Measurements from ENCODE around the gene PCSK6.

PCSK6 gene

DNA sequence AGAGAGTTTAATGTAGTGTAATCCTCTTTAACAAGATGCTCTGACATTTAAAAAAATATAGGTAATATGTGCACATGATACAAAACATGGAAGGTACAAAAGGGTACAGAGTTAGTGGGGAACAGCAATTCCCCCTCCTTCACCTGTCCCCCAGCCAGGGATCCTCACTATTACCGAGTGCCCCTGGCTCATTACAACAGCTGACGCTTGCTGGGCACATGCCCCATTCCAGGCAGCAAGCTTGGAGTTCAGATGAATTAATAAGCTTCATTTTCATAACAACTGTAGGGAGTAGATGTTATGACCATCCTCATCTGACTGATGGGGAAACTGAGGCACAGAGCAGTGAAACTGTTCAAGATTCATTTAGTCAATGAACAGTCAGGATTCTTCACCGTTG lies 41.2 kb downstream of the PCSK6 start:
- no peak overlapping the region for H3K4me3 ChIP-seq (replicated peaks; ENCODE audit: low read depth, low read length)
- DNase-seq (ENCODE audit: low read depth): no peak
- TF ChIP-seq, protein P1, sequence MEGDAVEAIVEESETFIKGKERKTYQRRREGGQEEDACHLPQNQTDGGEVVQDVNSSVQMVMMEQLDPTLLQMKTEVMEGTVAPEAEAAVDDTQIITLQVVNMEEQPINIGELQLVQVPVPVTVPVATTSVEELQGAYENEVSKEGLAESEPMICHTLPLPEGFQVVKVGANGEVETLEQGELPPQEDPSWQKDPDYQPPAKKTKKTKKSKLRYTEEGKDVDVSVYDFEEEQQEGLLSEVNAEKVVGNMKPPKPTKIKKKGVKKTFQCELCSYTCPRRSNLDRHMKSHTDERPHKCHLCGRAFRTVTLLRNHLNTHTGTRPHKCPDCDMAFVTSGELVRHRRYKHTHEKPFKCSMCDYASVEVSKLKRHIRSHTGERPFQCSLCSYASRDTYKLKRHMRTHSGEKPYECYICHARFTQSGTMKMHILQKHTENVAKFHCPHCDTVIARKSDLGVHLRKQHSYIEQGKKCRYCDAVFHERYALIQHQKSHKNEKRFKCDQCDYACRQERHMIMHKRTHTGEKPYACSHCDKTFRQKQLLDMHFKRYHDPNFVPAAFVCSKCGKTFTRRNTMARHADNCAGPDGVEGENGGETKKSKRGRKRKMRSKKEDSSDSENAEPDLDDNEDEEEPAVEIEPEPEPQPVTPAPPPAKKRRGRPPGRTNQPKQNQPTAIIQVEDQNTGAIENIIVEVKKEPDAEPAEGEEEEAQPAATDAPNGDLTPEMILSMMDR (IDR thresholded peaks at IDR 0.05; ENCODE audit: low read length, missing control alignments): no peak

DNA sequence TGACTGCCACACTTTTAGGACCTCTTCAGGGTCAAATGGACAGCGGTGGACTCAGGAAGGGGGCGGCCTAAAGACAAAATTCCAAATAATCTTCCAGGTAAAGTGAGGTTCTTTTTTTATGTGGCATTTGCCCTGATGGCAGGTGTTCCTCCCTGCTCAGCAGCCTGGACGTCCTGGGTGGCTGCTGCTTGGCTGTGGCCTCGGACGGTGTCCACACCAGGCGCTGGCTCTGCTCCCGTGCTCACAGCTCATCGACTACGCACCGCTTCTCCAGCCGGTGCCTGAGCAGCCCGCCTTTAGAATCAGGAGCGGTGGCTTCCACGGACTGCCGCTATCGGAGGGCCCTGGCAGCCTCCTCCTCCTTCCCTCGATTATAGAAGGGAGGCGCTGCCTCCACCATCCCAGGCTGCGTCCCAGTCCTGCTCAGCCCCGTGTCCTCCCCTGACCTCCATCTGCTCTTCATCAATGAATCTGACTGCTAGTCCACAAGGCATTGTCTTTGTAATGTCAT lies 41.9 kb downstream of the PCSK6 start:
- no peak for DNase-seq (ENCODE audit: low read depth)
- H3K4me3 ChIP-seq (replicated peaks; ENCODE audit: low read depth, low read length): no peak overlapping the region
- TF ChIP-seq, protein P1 (IDR thresholded peaks at IDR 0.05; ENCODE audit: low read length, missing control alignments): no peak

DNA sequence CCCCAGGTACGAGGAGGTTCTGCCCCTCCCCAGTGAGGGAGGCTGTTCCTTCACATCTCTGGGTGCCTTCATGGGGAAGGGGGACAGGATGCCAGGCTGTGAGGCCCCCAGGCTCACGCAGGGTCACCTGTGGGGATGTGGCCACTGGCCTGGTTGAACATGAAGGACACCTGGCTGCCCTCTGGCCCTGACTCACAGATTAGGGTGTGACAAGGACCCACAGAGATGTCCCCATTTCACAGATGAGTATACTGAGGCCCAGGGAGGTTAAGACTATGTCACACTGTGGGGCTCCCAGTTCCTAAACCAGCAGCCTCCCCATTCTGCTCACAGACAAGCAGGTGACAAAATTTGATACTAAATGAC lies 42.4 kb downstream of the PCSK6 start:
- H3K4me3 ChIP-seq (replicated peaks; ENCODE audit: low read depth, low read length): no peak overlapping the region
- TF ChIP-seq, protein P1 (IDR thresholded peaks at IDR 0.05; ENCODE audit: low read length, missing control alignments): no peak
- DNase-seq (ENCODE audit: low read depth): no peak

DNA sequence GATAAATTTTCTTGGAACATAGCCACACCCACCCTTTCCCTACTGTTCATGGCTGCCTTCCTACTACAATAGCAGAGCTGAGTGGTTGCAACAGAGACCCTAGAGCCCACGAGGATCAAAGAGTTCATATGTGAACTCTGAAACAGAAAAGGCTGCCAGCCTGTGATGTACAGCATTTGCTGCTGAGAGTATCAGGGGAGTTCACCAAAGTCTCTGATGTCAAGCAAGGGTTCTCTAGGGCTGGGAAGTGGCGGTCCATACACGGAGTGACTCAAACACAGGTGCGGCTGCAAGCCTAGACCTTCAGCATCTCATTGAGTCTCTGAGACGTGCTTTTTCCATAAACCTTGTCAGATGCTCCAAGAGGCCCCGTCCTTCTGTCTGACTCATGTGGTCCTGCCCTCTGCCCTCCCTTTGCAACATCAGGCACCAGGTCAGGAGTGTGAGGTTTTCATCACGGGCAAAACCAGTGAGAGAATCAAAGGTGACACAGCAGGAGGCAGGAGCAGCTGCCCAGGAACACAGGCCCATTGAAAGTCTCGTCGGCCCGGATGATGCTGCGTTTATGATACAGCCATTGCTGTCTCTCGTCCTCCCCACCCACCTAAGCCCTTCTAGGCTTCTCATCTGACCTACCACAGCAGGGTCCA lies 42.9 kb downstream of the PCSK6 start:
- no peak overlapping the region for H3K4me3 ChIP-seq (replicated peaks; ENCODE audit: low read depth, low read length)
- TF ChIP-seq, protein P1 (IDR thresholded peaks at IDR 0.05; ENCODE audit: low read length, missing control alignments): no peak
- no peak for DNase-seq (ENCODE audit: low read depth)

DNA sequence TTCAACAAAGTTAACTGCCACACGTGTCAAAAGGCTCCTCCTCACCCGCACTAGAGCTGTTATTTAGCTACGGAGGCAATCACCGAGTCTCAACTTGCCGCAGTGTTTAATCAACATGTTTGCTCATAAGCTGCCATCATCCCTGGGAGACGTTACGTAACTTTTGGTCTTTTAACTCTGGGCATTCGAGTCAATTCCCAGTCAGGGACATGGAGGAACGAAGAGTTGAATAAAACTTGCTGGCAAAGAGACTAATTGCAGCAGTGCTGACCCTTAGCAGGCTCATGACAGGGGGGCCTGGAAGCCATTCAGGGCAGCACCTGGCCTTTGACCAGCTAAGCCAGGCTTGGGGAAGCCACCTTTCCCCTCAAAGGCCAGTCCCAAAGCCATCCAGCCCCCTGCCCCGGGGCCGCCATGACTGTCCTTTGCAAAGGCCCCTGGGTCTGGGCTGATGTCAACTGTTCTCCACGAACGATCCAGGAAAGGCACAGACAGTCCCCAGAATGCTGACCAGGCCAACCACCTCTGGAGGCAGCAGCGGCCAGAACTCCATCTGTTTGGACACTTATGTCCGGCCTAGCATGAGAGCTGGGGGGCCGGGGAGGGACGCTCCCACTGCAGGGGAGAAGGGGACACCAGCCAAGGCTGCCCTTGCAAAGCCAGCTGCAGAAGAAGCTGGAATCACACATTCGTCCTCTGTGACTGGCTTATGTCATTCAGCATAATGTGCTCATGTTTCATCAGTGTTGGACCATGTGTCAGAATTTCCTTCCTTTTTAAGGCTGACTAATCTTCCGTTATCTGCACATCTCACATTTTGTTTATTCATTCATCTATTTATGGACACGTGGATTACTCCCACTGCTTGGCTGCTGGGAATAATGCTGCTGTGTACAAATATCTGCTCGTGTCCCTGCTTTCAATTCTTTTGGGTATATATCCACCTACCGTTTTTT lies 43.7 kb downstream of the PCSK6 start:
- TF ChIP-seq, protein P1 (IDR thresholded peaks at IDR 0.05; ENCODE audit: low read length, missing control alignments): no peak
- DNase-seq (ENCODE audit: low read depth): peak; percentile 82
- no peak overlapping the region for H3K4me3 ChIP-seq (replicated peaks; ENCODE audit: low read depth, low read length)

DNA sequence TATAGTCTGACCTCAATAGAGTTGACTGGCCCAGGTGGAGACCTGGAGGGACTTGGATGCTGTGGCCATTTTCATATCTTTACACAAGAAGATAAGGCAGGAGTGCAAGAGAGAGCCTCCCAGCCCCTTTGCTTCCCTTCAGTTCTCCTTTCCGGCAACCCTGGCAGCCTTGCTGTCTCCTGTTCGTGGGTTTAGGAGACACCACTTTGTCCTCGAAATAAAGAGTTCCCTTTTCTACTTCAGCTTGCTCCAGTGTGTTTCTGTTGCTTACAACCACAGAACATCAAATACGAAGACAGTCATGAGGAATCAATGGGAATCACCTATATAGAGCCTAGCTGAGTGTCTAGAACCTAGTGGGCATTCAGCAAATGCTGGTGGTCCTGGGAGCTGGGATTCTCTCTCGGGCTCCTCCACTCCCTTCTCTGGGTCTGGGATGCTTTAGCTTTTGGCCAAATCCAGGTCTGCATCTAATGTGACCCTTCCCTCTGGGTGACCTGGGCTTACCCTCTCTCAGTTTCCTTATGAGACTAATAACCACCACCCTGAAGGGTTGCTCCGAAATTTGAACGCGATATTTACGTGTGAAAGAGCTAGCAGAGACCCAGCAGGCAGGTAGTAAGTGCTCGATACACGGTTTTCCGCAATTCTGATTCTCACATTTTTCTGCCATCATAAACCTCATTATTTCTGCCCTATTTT lies 44.5 kb downstream of the PCSK6 start:
- DNase-seq (ENCODE audit: low read depth): no peak
- no peak overlapping the region for H3K4me3 ChIP-seq (replicated peaks; ENCODE audit: low read depth, low read length)
- TF ChIP-seq, protein P1 (IDR thresholded peaks at IDR 0.05; ENCODE audit: low read length, missing control alignments): no peak

Measured in fibroblast of pulmonary artery (primary cell).